HEK293 (cell line): Measurements from ENCODE around the gene EEFSEC.

Source experiments
- CTCF ChIA-PET: fragments of 350-600 bp; formaldehyde crosslinking; extraction: SDS; loops from one replicate; lab custom pipeline; 2021; ENCODE audit warnings: antibody characterized with exemption; lab: Yijun Ruan, JAX
- POLR2A ChIA-PET: fragments of 300-600 bp; formaldehyde crosslinking; extraction: SDS; loops from one replicate; lab custom pipeline; 2020; ENCODE audit warnings: antibody characterized with exemption, inconsistent platforms; lab: Yijun Ruan, JAX
- H3K27ac ChIP-seq: fragments of 200-500 bp; sonication (Bioruptor generic); 2 replicates; pipeline ENCODE4 v1.5.1; 2014; ENCODE audit warnings: low read depth, low read length, control low read depth, inconsistent platforms; ENCODE audit errors: extremely low read depth
- H3K36me3 ChIP-seq, 2 experiments: fragments of 200-500 bp in 1 of 2; sonication (Bioruptor generic) in 1 of 2; 1 replicate in 1 of 2; 2 replicates in 1 of 2; pipeline ENCODE4 v1.5.1; 2014 to 2017; ENCODE audit warnings: inconsistent platforms in 2 of 2, low read length in 2 of 2; ENCODE audit not compliant: control insufficient read depth in 2 of 2, insufficient read depth in 1 of 2
- H3K4me1 ChIP-seq: fragments of 200-500 bp; sonication (Bioruptor generic); 2 replicates; pipeline ENCODE4 v1.5.1; 2014; ENCODE audit warnings: mild to moderate bottlenecking, low read length, inconsistent platforms; ENCODE audit not compliant: control insufficient read depth, insufficient read depth
- H3K4me3 ChIP-seq: 2 replicates; pipeline ENCODE4 v1.5.1; 2011; ENCODE audit warnings: low read depth, mild to moderate bottlenecking, control low read depth, low read length, moderate library complexity
- H3K9me3 ChIP-seq: fragments of 200-500 bp; sonication (Bioruptor generic); 2 replicates; pipeline ENCODE4 v1.5.1; 2014; ENCODE audit warnings: low read depth, low read length, inconsistent platforms; ENCODE audit not compliant: control insufficient read depth, insufficient read depth
- GLIS1 ChIP-seq: fragments of 450-650 bp; formaldehyde crosslinking; IDR thresholded peaks from 2 replicates; pipeline ENCODE4 v1.5.1; 2016; ENCODE audit warnings: missing biosample characterization, missing genetic modification characterization
- TRIM28 ChIP-seq: IDR thresholded peaks from 2 replicates; pipeline ENCODE4 v1.6.1; 2011; ENCODE audit warnings: low read length, control low read depth, borderline replicate concordance
- WT1 ChIP-seq: fragments of 450-650 bp; formaldehyde crosslinking; IDR thresholded peaks from 2 replicates; pipeline ENCODE4 v1.5.1; 2016; ENCODE audit warnings: missing biosample characterization, missing genetic modification characterization
- YY2 ChIP-seq: fragments of 450-650 bp; formaldehyde crosslinking; IDR thresholded peaks from 2 replicates; pipeline ENCODE4 v1.5.1; 2016; ENCODE audit warnings: missing biosample characterization, missing genetic modification characterization
- ZBTB21 ChIP-seq: fragments of 450-650 bp; formaldehyde crosslinking; IDR thresholded peaks from 2 replicates; pipeline ENCODE4 v1.5.1; 2017; ENCODE audit warnings: missing biosample characterization, missing genetic modification characterization
- ZIC2 ChIP-seq: fragments of 450-650 bp; formaldehyde crosslinking; IDR thresholded peaks from 2 replicates; pipeline ENCODE4 v1.5.1; 2016; ENCODE audit warnings: missing biosample characterization, missing genetic modification characterization
- ZNF157 ChIP-seq: fragments of 450-650 bp; formaldehyde crosslinking; IDR thresholded peaks from 2 replicates; pipeline ENCODE4 v1.5.1; 2016; ENCODE audit warnings: missing biosample characterization, missing genetic modification characterization
- ZNF169 ChIP-seq: fragments of 450-650 bp; formaldehyde crosslinking; IDR thresholded peaks from 2 replicates; pipeline ENCODE4 v1.5.1; 2016; ENCODE audit warnings: missing biosample characterization, missing genetic modification characterization
- ZNF302 ChIP-seq: fragments of 450-650 bp; formaldehyde crosslinking; IDR thresholded peaks from 2 replicates; pipeline ENCODE4 v1.5.1; 2016; ENCODE audit warnings: missing biosample characterization, missing genetic modification characterization, low read depth
- ZNF423 ChIP-seq: fragments of 450-650 bp; formaldehyde crosslinking; IDR thresholded peaks from 2 replicates; pipeline ENCODE4 v1.5.1; 2016; ENCODE audit warnings: missing biosample characterization, missing genetic modification characterization
- ZNF664 ChIP-seq: fragments of 450-650 bp; formaldehyde crosslinking; IDR thresholded peaks from 2 replicates; pipeline ENCODE4 v1.5.1; 2016; ENCODE audit warnings: missing biosample characterization, missing genetic modification characterization
- TF ChIP-seq, protein P1 (sequence below): fragments of 450-650 bp; IDR thresholded peaks from 2 replicates; pipeline ENCODE4 v1.5.1; 2018; ENCODE audit warnings: missing biosample characterization, missing genetic modification characterization
- TF ChIP-seq, protein P2 (sequence below): fragments of 450-650 bp; formaldehyde crosslinking; IDR thresholded peaks from 2 replicates; pipeline ENCODE4 v1.5.1; 2017; ENCODE audit warnings: missing biosample characterization, missing genetic modification characterization
- TF ChIP-seq, protein P3 (sequence below): sonication (generic); formaldehyde crosslinking; IDR thresholded peaks from 2 replicates; pipeline ENCODE4 v1.8.1; 2022; ENCODE audit warnings: mild to moderate bottlenecking, moderate library complexity, missing genetic modification reagents
- TF ChIP-seq, protein P4 (sequence below): fragments of 450-650 bp; formaldehyde crosslinking; IDR thresholded peaks from 2 replicates; pipeline ENCODE4 v1.5.1; 2016; ENCODE audit warnings: missing biosample characterization, missing genetic modification characterization
- TF ChIP-seq, protein P5 (sequence below): fragments of 450-650 bp; formaldehyde crosslinking; IDR thresholded peaks from 2 replicates; pipeline ENCODE4 v1.5.1; 2016; ENCODE audit warnings: missing biosample characterization, missing genetic modification characterization

The EEFSEC gene

GRCh38 chr3:128353361-128353965 lies 200.2 kb downstream of the EEFSEC start:
- Histone ChIP-seq H3K36me3 (peaks cover 0 to 9% of the 10 kb centered on the region in 2 experiments; a peak in 1 of 3 replicates), H3K9me3 (no peaks in the 10 kb centered on the region), H3K4me3 (no peak overlapping the region), H3K27ac (no peak overlapping the region), H3K4me1 (peaks cover 3% of the 10 kb centered on the region; the same call in 1 of the 2 replicates)
- POLR2A ChIA-PET, result no interaction called here
- TF ChIP-seq, protein P1, sequence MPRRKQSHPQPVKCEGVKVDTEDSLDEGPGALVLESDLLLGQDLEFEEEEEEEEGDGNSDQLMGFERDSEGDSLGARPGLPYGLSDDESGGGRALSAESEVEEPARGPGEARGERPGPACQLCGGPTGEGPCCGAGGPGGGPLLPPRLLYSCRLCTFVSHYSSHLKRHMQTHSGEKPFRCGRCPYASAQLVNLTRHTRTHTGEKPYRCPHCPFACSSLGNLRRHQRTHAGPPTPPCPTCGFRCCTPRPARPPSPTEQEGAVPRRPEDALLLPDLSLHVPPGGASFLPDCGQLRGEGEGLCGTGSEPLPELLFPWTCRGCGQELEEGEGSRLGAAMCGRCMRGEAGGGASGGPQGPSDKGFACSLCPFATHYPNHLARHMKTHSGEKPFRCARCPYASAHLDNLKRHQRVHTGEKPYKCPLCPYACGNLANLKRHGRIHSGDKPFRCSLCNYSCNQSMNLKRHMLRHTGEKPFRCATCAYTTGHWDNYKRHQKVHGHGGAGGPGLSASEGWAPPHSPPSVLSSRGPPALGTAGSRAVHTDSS, result no peak
- TF ChIP-seq WT1 (tag by site-specific recombination) (no peak), ZIC2 (tag by site-specific recombination) (no peak), ZBTB21 (tag by site-specific recombination) (no peak), ZNF664 (no peak), ZNF423 (tag by site-specific recombination) (no peak), ZNF302 (tag by site-specific recombination) (no peak), ZNF169 (tag by site-specific recombination) (no peak)
- TF ChIP-seq, protein P2, sequence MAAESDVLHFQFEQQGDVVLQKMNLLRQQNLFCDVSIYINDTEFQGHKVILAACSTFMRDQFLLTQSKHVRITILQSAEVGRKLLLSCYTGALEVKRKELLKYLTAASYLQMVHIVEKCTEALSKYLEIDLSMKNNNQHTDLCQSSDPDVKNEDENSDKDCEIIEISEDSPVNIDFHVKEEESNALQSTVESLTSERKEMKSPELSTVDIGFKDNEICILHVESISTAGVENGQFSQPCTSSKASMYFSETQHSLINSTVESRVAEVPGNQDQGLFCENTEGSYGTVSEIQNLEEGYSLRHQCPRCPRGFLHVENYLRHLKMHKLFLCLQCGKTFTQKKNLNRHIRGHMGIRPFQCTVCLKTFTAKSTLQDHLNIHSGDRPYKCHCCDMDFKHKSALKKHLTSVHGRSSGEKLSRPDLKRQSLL, result no peak
- TF ChIP-seq, protein P3, sequence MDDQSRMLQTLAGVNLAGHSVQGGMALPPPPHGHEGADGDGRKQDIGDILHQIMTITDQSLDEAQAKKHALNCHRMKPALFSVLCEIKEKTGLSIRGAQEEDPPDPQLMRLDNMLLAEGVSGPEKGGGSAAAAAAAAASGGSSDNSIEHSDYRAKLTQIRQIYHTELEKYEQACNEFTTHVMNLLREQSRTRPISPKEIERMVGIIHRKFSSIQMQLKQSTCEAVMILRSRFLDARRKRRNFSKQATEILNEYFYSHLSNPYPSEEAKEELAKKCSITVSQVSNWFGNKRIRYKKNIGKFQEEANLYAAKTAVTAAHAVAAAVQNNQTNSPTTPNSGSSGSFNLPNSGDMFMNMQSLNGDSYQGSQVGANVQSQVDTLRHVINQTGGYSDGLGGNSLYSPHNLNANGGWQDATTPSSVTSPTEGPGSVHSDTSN, result no peak
- TF ChIP-seq, protein P4, sequence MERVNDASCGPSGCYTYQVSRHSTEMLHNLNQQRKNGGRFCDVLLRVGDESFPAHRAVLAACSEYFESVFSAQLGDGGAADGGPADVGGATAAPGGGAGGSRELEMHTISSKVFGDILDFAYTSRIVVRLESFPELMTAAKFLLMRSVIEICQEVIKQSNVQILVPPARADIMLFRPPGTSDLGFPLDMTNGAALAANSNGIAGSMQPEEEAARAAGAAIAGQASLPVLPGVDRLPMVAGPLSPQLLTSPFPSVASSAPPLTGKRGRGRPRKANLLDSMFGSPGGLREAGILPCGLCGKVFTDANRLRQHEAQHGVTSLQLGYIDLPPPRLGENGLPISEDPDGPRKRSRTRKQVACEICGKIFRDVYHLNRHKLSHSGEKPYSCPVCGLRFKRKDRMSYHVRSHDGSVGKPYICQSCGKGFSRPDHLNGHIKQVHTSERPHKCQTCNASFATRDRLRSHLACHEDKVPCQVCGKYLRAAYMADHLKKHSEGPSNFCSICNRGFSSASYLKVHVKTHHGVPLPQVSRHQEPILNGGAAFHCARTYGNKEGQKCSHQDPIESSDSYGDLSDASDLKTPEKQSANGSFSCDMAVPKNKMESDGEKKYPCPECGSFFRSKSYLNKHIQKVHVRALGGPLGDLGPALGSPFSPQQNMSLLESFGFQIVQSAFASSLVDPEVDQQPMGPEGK, result no peak
- CTCF ChIA-PET, result no interaction called here

DNA sequence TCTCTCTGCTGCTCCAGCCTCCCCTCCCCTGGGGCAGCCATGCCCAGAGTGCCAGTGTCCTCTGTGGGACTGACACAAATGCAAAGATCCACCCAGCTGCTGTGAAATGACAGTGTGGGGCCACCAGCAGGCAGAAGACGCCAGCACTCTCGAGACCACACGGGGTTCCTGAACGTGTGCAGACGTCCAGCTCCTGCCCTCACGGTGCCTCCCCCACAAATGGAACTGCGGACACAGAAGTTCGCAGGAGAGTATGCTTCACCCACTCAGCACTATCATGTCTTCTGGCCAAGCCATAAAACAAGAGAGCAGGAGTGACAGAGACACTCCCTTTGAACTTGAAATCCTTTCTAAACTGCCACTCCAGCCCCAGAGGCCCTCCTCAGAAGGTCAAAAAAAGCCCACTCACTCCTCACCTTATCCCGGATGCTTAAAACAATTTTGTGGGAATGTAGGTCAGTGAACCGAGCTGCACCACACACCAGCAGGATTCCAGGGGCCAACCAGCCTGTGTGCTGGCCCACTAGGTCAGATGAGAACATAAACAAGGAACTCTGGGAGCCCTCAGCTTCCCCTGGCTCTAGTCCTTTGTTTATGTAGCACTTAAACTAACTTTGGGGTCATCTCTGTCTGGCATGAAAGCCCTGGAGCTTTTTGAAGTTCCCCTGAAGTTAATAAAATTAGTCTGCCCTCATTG lies 200.9 kb downstream of the EEFSEC start:
- ChIA-PET POLR2A (no interaction called here), CTCF (no interaction called here)
- Histone ChIP-seq H3K9me3 (no peaks in the 10 kb centered on the region), H3K36me3 (peaks cover 0 to 9% of the 10 kb centered on the region in 2 experiments; a peak in 1 of 3 replicates), H3K4me1 (peaks cover 3% of the 10 kb centered on the region; the same call in 1 of the 2 replicates), H3K27ac (no peak overlapping the region), H3K4me3 (no peak overlapping the region)
- TF ChIP-seq GLIS1 (tag by site-specific recombination) (peak; percentile 28), ZNF157 (no peak), YY2 (tag by site-specific recombination) (no peak), TRIM28 (peak; percentile 14; the same call in 1 of the 2 replicates)
- TF ChIP-seq, protein P2, result no peak
- TF ChIP-seq, protein P5, sequence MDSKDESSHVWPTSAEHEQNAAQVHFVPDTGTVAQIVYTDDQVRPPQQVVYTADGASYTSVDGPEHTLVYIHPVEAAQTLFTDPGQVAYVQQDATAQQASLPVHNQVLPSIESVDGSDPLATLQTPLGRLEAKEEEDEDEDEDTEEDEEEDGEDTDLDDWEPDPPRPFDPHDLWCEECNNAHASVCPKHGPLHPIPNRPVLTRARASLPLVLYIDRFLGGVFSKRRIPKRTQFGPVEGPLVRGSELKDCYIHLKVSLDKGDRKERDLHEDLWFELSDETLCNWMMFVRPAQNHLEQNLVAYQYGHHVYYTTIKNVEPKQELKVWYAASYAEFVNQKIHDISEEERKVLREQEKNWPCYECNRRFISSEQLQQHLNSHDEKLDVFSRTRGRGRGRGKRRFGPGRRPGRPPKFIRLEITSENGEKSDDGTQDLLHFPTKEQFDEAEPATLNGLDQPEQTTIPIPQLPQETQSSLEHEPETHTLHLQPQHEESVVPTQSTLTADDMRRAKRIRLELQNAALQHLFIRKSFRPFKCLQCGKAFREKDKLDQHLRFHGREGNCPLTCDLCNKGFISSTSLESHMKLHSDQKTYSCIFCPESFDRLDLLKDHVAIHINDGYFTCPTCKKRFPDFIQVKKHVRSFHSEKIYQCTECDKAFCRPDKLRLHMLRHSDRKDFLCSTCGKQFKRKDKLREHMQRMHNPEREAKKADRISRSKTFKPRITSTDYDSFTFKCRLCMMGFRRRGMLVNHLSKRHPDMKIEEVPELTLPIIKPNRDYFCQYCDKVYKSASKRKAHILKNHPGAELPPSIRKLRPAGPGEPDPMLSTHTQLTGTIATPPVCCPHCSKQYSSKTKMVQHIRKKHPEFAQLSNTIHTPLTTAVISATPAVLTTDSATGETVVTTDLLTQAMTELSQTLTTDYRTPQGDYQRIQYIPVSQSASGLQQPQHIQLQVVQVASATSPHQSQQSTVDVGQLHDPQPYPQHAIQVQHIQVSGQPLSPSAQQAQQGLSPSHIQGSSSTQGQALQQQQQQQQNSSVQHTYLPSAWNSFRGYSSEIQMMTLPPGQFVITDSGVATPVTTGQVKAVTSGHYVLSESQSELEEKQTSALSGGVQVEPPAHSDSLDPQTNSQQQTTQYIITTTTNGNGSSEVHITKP (tag by site-specific recombination), result peak; percentile 39; the same call in 1 of the 2 replicates
